Stimulated activated CD4-positive, alpha-beta T cell treated with anti-CD3 and anti-CD28 coated beads, Interleukin-15, amount 100 ng/mL, for 48 hours (primary cell): ENCODE data around the gene CDS2.

Experiments used
- DNase-seq, 2 donors: peaks; one replicate each; pipeline ENCODE4 v3.0.0-alpha.2; 2020; ENCODE audit warnings: low read depth in 2 of 2

The CDS2 gene

GRCh38 chr20:5153612-5154542 lies 27.1 kb downstream of the CDS2 start:
- DNase-seq: no peak

GRCh38 chr20:5154543-5154925 lies 27.7 kb downstream of the CDS2 start:
- DNase-seq: no peak

- no peak for DNase-seq
Measured at GRCh38 chr20:5155404-5155803, 28.6 kb downstream of the CDS2 start.

- DNase-seq: no peak
Measured at GRCh38 chr20:5156675-5157448, 30.1 kb downstream of the CDS2 start.

- DNase-seq: no peak
Measured at GRCh38 chr20:5159928-5160327, 33.1 kb downstream of the CDS2 start.

GRCh38 chr20:5160882-5161281 lies 34.1 kb downstream of the CDS2 start:
- no peak for DNase-seq

- DNase-seq: no peak
Measured at GRCh38 chr20:5161536-5162164, 34.8 kb downstream of the CDS2 start.

- no peak for DNase-seq
Measured at GRCh38 chr20:5164645-5165625, 38.1 kb downstream of the CDS2 start.

- DNase-seq: no peak
Measured at GRCh38 chr20:5168651-5169396, 42.0 kb downstream of the CDS2 start.

- no peak for DNase-seq
Measured at GRCh38 chr20:5170341-5170740, 43.5 kb downstream of the CDS2 start.

- no peak for DNase-seq
Measured at GRCh38 chr20:5171064-5171789, 44.4 kb downstream of the CDS2 start.

GRCh38 chr20:5171790-5172164 lies 45.0 kb downstream of the CDS2 start:
- DNase-seq: no peak

- no peak for DNase-seq
Measured at GRCh38 chr20:5172167-5172601, 45.4 kb downstream of the CDS2 start.

- no peak for DNase-seq
Measured at GRCh38 chr20:5172903-5173463, 46.2 kb downstream of the CDS2 start.

- no peak for DNase-seq
Measured at GRCh38 chr20:5173751-5174150, 46.9 kb downstream of the CDS2 start.

GRCh38 chr20:5177071-5177470 lies 50.3 kb downstream of the CDS2 start:
- DNase-seq: no peak

- DNase-seq: no peak
Measured at GRCh38 chr20:5178046-5178445, 51.2 kb downstream of the CDS2 start.

- no peak for DNase-seq
Measured at GRCh38 chr20:5180421-5180820, 53.6 kb downstream of the CDS2 start.

GRCh38 chr20:5180933-5181332 lies 54.1 kb downstream of the CDS2 start:
- no peak for DNase-seq
